CD8-positive, alpha-beta memory T cell (primary cell): Measurements from ENCODE around the gene TBCD. TPM values are rescaled to one million over a fixed set of nuclear protein-coding genes. Genes with fewer than 3 reads are reported as not detected.

Experiments used
- CTCF ChIA-PET: fragments of 350-600 bp; sonication (Branson Sonifier 250); formaldehyde crosslinking; loops from one replicate; lab custom pipeline; 2021; ENCODE audit warnings: antibody characterized with exemption; lab: Charles Lee
- POLR2A ChIA-PET: fragments of 350-600 bp; sonication (Branson Sonifier 250); formaldehyde crosslinking; loops from one replicate; lab custom pipeline; 2021; ENCODE audit warnings: antibody characterized with exemption; lab: Charles Lee
- DNase-seq, 5 donors: peaks; one replicate each; pipeline versions ENCODE4 v3.0.0 to v3.0.0-alpha.2; 2020 to 2022; ENCODE audit warnings: mixed read lengths in 1 of 5
- H3K27ac ChIP-seq: one replicate; pipeline ENCODE4 v1.7.0; 2013; ENCODE audit warnings: low read depth, mild to moderate bottlenecking, low read length, moderate library complexity
- H3K27me3 ChIP-seq: 2 replicates; pipeline ENCODE4 v1.7.0; 2013; ENCODE audit warnings: low read length, mild to moderate bottlenecking; ENCODE audit not compliant: insufficient read depth, poor library complexity, severe bottlenecking
- H3K36me3 ChIP-seq: 2 replicates; pipeline ENCODE4 v1.7.0; 2013; ENCODE audit warnings: mild to moderate bottlenecking, low read length, moderate library complexity; ENCODE audit not compliant: insufficient read depth
- H3K4me1 ChIP-seq: 2 replicates; pipeline ENCODE4 v1.7.0; 2013; ENCODE audit warnings: mild to moderate bottlenecking, low read length, moderate library complexity; ENCODE audit not compliant: insufficient read depth
- H3K4me3 ChIP-seq: 2 replicates; pipeline ENCODE4 v1.7.0; 2013; ENCODE audit warnings: mild to moderate bottlenecking, low read length
- H3K9me3 ChIP-seq: 2 replicates; pipeline ENCODE4 v1.7.0; 2013; ENCODE audit warnings: mild to moderate bottlenecking, low read length
- H3K27ac Mint-ChIP-seq, 8 donors: one replicate each; pipeline ENCODE4 v1.8.0; 2020 to 2021; ENCODE audit warnings: mixed read lengths in 8 of 8, mild to moderate bottlenecking in 6 of 8, inconsistent platforms in 3 of 8, moderate library complexity in 3 of 8
- H3K27me3 Mint-ChIP-seq, 2 donors: one replicate each; pipeline ENCODE4 v1.8.0; 2020 to 2021; ENCODE audit warnings: mixed read lengths in 2 of 2, mild to moderate bottlenecking in 1 of 2, moderate library complexity in 1 of 2
- H3K36me3 Mint-ChIP-seq, 3 donors: one replicate each; pipeline ENCODE4 v1.8.0; 2020 to 2021; ENCODE audit warnings: mixed read lengths in 3 of 3, inconsistent platforms in 1 of 3, mild to moderate bottlenecking in 1 of 3
- H3K4me1 Mint-ChIP-seq, 3 donors: one replicate each; pipeline ENCODE4 v1.8.0; 2020 to 2021; ENCODE audit warnings: mixed read lengths in 3 of 3, inconsistent platforms in 1 of 3, mild to moderate bottlenecking in 1 of 3
- H3K4me3 Mint-ChIP-seq, 7 donors: one replicate each; pipeline ENCODE4 v1.8.0; 2020 to 2021; ENCODE audit warnings: mixed read lengths in 7 of 7, mild to moderate bottlenecking in 6 of 7, moderate library complexity in 4 of 7, inconsistent platforms in 2 of 7
- H3K9me3 Mint-ChIP-seq, 5 donors: one replicate each; pipeline ENCODE4 v1.8.0; 2020 to 2022; ENCODE audit warnings: mixed read lengths in 5 of 5, mild to moderate bottlenecking in 3 of 5, moderate library complexity in 2 of 5, inconsistent platforms in 1 of 5
- polyA plus RNA-seq: library from polyadenylated mRNA; unstranded; fragments of 300-500 nt; fragmentation: Illumina TruSeq; gene quantifications from one replicate; pipeline ENCODE4 v1.2.3, GENCODE V29; 2021
- total RNA-seq, 2 experiments: library from RNA; stranded (reverse); gene quantifications; one replicate each; pipeline ENCODE4 v1.2.3, GENCODE V29; 2021

The TBCD gene
- total and polyA plus RNA-seq, 3 experiments from 2014 or later: 79.1 to 130 (median 83.7) TPM

- DNase-seq: no peak
- H3K4me1 ChIP-seq: no peaks in the 10 kb centered on the region
- H3K4me3 ChIP-seq: no peak overlapping the region
- H3K4me1 Mint-ChIP-seq: peaks cover 4 to 13% (median 7%) of the 10 kb centered on the region in 3 donors
- no peak overlapping the region for H3K27ac ChIP-seq
- POLR2A ChIA-PET: no interaction called here
- H3K36me3 ChIP-seq: peaks cover 4% of the 10 kb centered on the region
- CTCF ChIA-PET: no interaction called here
- H3K27ac Mint-ChIP-seq: no peak overlapping the region
- no peak overlapping the region for H3K4me3 Mint-ChIP-seq
- no peaks in the 10 kb centered on the region for H3K27me3 ChIP-seq
- H3K36me3 Mint-ChIP-seq: peaks cover 0 to 60% (median 12%) of the 10 kb centered on the region in 3 donors
- no peaks in the 10 kb centered on the region for H3K9me3 Mint-ChIP-seq
- H3K9me3 ChIP-seq: no peaks in the 10 kb centered on the region
- H3K27me3 Mint-ChIP-seq: no peaks in the 10 kb centered on the region
These were observed 54.8 kb downstream of the TBCD start for GRCh38 chr17:82806645-82807044.

- H3K27ac Mint-ChIP-seq: no peak overlapping the region
- no peaks in the 10 kb centered on the region for H3K9me3 Mint-ChIP-seq
- no peak for DNase-seq
- Histone ChIP-seq H3K36me3 (peaks cover 4% of the 10 kb centered on the region), H3K27me3 (no peaks in the 10 kb centered on the region), H3K4me1 (no peaks in the 10 kb centered on the region), H3K4me3 (no peak overlapping the region), H3K27ac (no peak overlapping the region), H3K9me3 (no peaks in the 10 kb centered on the region)
- no peak overlapping the region for H3K4me3 Mint-ChIP-seq
- ChIA-PET CTCF (no interaction called here), POLR2A (no interaction called here)
- H3K36me3 Mint-ChIP-seq: peaks cover 0 to 62% (median 12%) of the 10 kb centered on the region in 3 donors
- H3K27me3 Mint-ChIP-seq: no peaks in the 10 kb centered on the region
- H3K4me1 Mint-ChIP-seq: peaks cover 2 to 10% (median 5%) of the 10 kb centered on the region in 3 donors
These were observed 55.2 kb downstream of the TBCD start for GRCh38 chr17:82807101-82807500.

DNA sequence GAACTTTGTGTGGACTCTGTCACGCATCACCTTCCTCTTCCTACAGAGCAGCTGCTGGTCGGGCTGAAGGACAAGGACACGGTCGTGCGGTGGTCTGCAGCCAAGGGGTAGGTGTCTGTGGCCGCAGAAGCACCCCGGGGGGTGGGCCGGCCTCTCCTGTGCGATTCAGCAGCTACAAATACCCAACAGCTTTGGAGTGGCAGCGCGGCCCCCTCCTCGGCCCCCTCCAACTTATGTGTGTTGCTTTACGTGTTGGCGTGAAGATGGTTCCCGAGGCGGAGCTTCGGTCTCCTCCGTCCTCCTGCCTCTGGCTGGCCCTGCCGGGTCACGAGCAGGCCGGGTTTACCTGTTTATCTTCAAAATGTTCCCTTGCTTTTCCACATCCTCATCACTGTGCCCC is 55.7 kb downstream of the TBCD start:
- H3K9me3 ChIP-seq: no peaks in the 10 kb centered on the region
- H3K27ac ChIP-seq: no peak overlapping the region
- ChIA-PET POLR2A (no interaction called here), CTCF (no interaction called here)
- Mint-ChIP-seq H3K27me3 (no peaks in the 10 kb centered on the region), H3K36me3 (peaks cover 0 to 61% (median 12%) of the 10 kb centered on the region in 3 donors), H3K4me1 (peaks cover 0 to 7% (median 4%) of the 10 kb centered on the region in 3 donors), H3K4me3 (no peak overlapping the region), H3K27ac (peak overlapping the region in 2 of 8 donors; percentile 64 to 65), H3K9me3 (no peaks in the 10 kb centered on the region)
- H3K4me3 ChIP-seq: no peak overlapping the region
- H3K27me3 ChIP-seq: no peaks in the 10 kb centered on the region
- DNase-seq: no peak
- H3K36me3 ChIP-seq: peaks cover 4% of the 10 kb centered on the region
- H3K4me1 ChIP-seq: no peaks in the 10 kb centered on the region

DNA sequence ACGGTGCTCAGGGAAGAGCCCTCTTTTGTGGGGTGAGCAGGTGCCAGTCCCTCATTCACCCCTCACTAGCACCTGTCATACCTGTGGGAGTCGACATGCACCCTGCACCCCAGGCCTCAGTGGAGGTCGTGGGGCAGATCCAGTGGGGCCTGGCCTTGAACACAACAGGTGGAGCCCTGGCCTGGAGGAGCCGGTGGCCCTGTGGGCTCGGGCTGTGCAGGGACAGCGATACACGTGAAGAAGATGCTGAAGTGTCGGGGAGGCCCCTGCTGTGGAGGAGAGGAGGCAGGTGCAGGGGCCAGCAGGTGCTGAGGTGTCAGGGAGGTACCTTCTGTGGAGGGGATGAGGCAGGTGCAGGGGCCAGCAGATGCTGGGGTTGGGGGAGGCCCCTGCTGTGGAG is 56.1 kb downstream of the TBCD start:
- H3K4me1 Mint-ChIP-seq: peaks cover 0 to 3% (median 1%) of the 10 kb centered on the region in 3 donors
- POLR2A ChIA-PET: no interaction called here
- no peaks in the 10 kb centered on the region for H3K9me3 ChIP-seq

DNA sequence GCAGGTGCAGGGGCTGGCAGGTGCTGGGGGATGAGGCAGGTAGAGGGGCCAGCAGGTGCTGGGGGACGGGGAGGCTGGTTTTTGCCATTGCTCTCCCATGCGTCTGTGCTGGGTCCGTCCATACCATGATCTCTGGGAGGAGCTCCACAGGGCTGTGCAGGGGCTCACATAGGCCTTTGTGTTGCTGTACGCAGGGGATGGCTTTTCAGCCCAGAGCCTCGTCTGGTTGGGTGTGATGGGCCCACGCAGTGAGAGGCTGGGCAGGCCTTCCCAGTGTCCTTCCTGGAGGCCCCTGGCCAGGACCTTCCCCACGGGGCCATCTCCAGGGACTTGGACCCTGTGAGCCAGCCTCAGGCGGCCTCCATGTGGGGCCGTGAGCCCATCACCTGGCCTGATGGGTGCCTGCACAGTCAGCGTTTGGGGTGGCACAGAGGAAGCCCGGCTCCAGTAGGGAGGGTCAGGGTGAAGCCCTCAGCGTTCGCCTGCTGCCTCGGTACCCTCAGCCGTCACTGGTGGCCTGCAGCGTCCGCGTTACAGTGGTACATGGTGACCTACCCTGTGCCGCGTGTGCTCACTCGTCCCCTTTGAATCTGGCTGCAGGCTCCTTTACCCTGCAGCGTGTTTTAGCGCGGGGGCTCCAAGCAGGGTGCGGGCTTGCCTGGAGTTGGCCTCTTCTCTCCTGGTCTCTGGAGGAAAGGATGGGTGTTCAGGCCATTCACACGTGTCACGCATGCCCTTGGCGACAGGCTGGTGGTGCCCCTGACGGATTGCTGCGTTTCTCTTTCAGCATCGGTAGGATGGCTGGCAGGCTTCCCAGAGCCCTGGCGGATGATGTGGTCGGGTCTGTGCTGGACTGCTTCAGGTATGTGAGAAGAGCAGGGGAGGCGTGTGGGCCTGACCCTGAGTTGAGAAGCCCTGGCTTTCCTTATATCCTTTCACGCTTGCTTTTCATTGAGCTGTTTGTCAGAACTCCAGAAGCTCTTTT is 57.3 kb downstream of the TBCD start:
- Mint-ChIP-seq H3K27ac (peak overlapping the region in 1 of 8 donors; percentile 42), H3K4me3 (no peak overlapping the region), H3K27me3 (no peaks in the 10 kb centered on the region), H3K36me3 (peaks cover 0 to 73% (median 15%) of the 10 kb centered on the region in 3 donors), H3K9me3 (no peaks in the 10 kb centered on the region), H3K4me1 (no peaks in the 10 kb centered on the region)
- Histone ChIP-seq H3K4me1 (no peaks in the 10 kb centered on the region), H3K9me3 (no peaks in the 10 kb centered on the region), H3K27me3 (no peaks in the 10 kb centered on the region), H3K27ac (no peak overlapping the region), H3K4me3 (no peak overlapping the region), H3K36me3 (peaks cover 6% of the 10 kb centered on the region)
- DNase-seq: no peak
- ChIA-PET CTCF (no interaction called here), POLR2A (no interaction called here)

More for the DNA sequence above, 56.1 kb downstream of the TBCD start:
- no peaks in the 10 kb centered on the region for H3K27me3 Mint-ChIP-seq
- peaks cover 0 to 62% (median 12%) of the 10 kb centered on the region in 3 donors for H3K36me3 Mint-ChIP-seq
- no peak overlapping the region for H3K27ac ChIP-seq
- H3K9me3 Mint-ChIP-seq: no peaks in the 10 kb centered on the region
- DNase-seq: no peak
- no peak overlapping the region for H3K4me3 Mint-ChIP-seq
- no peaks in the 10 kb centered on the region for H3K4me1 ChIP-seq
- CTCF ChIA-PET: no interaction called here
- no peak overlapping the region for H3K27ac Mint-ChIP-seq
- no peak overlapping the region for H3K4me3 ChIP-seq
- H3K36me3 ChIP-seq: peaks cover 4% of the 10 kb centered on the region
- H3K27me3 ChIP-seq: no peaks in the 10 kb centered on the region

DNA sequence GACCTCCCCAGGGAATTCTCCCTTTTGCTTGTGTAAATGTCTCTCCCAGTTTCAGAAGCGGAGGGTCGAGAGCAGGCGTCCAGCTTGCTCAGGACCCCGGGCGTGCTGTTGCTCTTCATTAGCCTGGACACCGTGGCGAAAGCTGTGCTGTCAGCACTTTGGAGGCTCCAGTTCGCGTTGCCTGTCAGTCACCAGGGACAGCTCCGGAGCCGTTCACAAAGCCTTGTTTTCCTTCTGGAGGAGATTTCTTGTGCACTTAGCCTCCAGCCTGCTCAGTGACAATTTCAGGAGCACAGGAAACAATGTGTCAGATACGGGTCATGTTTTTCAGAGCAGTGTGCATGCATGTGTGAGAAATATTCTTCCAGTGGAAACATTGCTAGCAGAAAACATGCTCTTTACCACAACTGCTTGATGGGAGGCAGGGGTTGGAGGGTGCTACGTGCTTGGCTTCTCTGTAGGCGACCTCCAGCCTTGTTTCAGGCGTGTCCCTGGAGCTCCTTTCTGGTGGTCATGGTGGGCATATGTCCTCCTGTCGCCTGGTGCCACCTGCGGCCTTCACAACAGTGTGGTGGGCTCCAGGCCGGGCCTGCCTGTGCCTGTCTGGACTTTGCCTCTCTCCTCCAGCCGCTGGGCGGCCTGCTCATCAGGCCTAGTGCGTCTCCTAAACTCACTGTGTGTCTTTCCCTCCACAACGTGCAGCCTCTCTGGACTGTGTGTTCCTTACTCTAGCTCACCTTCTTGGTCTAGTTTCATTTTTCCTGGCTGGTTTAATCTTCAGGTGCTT is 59.0 kb downstream of the TBCD start:
- CTCF ChIA-PET: interaction anchor here (1.7 kb wide), 1 partner anchor 10 kb away, joined by 4 read pairs; no protein-coding TSS in a partner anchor

DNA sequence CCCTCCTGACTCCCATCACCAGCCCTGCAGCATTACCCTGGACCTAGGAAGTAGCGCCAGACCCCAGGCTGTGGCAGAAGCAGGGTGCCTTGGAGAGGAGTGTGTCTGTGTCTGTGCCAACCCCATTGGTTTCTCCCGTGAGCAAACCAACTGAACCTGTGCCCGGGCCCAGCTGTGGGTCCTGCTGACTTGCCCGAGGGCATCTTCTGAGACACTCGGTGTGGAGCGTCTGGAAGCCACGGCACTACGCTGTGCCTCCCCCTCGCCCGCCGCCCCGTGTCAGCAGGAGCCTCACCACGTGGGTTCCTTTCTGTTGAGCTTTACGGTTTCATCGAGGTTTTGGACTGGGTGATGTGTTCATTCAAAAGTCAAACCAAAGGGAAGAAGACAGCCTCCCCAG is 60.2 kb downstream of the TBCD start:
- H3K36me3 ChIP-seq: peaks cover 8% of the 10 kb centered on the region

More for the DNA sequence above, 59.0 kb downstream of the TBCD start:
- peaks cover 7% of the 10 kb centered on the region for H3K36me3 ChIP-seq
- peaks cover 0 to 84% (median 17%) of the 10 kb centered on the region in 3 donors for H3K36me3 Mint-ChIP-seq
- H3K9me3 ChIP-seq: no peaks in the 10 kb centered on the region
- H3K9me3 Mint-ChIP-seq: no peaks in the 10 kb centered on the region
- no peaks in the 10 kb centered on the region for H3K27me3 ChIP-seq
- no peaks in the 10 kb centered on the region for H3K27me3 Mint-ChIP-seq
- H3K27ac Mint-ChIP-seq: peak overlapping the region in 2 of 8 donors; percentile 19 to 65
- no peaks in the 10 kb centered on the region for H3K4me1 ChIP-seq
- POLR2A ChIA-PET: no interaction called here
- no peak for DNase-seq
- no peak overlapping the region for H3K4me3 Mint-ChIP-seq
- H3K4me3 ChIP-seq: no peak overlapping the region
- peaks cover 0 to 8% (median 6%) of the 10 kb centered on the region in 3 donors for H3K4me1 Mint-ChIP-seq
- H3K27ac ChIP-seq: no peak overlapping the region

More for the DNA sequence above, 60.2 kb downstream of the TBCD start:
- Histone ChIP-seq H3K27ac (no peak overlapping the region), H3K4me1 (no peaks in the 10 kb centered on the region), H3K9me3 (no peaks in the 10 kb centered on the region), H3K4me3 (no peak overlapping the region), H3K27me3 (no peaks in the 10 kb centered on the region)
- Mint-ChIP-seq H3K4me1 (peaks cover 0 to 9% (median 9%) of the 10 kb centered on the region in 3 donors), H3K9me3 (no peaks in the 10 kb centered on the region), H3K27me3 (no peaks in the 10 kb centered on the region), H3K27ac (no peak overlapping the region), H3K4me3 (no peak overlapping the region), H3K36me3 (peaks cover 0 to 84% (median 21%) of the 10 kb centered on the region in 3 donors)
- ChIA-PET POLR2A (no interaction called here), CTCF (interaction anchor here (1.7 kb wide), 1 partner anchor 9 kb away, joined by 4 read pairs; no protein-coding TSS in a partner anchor)
- DNase-seq: peak in 1 of 5 donors; percentile 34
